ENCODE data around the gene ABCB9.

ABCB9 gene

GRCh38 chr12:122994781-122995502 lies 28.7 kb upstream of the ABCB9 start:
- no peak for DNase-seq (ENCODE audit: low spot score)

GRCh38 chr12:122994140-122994675 lies 27.9 kb upstream of the ABCB9 start:
- DNase-seq (ENCODE audit: low spot score): no peak

GRCh38 chr12:122992386-122992785 lies 26.1 kb upstream of the ABCB9 start:
- DNase-seq (ENCODE audit: low spot score): no peak

- no peak for DNase-seq (ENCODE audit: low spot score)
Measured at GRCh38 chr12:122991623-122992275, 25.5 kb upstream of the ABCB9 start.

GRCh38 chr12:122990961-122991622 lies 24.8 kb upstream of the ABCB9 start:
- no peak for DNase-seq (ENCODE audit: low spot score)

- DNase-seq (ENCODE audit: low spot score): no peak
Measured at GRCh38 chr12:122990561-122990960, 24.3 kb upstream of the ABCB9 start.

GRCh38 chr12:122989874-122990419 lies 23.7 kb upstream of the ABCB9 start:
- no peak for DNase-seq (ENCODE audit: low spot score)

- DNase-seq (ENCODE audit: low spot score): no peak
Measured at GRCh38 chr12:122989225-122989839, 23.1 kb upstream of the ABCB9 start.

GRCh38 chr12:122988612-122989212 lies 22.4 kb upstream of the ABCB9 start:
- DNase-seq (ENCODE audit: low spot score): no peak

- DNase-seq (ENCODE audit: low spot score): no peak
Measured at GRCh38 chr12:122988036-122988435, 21.8 kb upstream of the ABCB9 start.

- no peak for DNase-seq (ENCODE audit: low spot score)
Measured at GRCh38 chr12:122987086-122987951, 21.1 kb upstream of the ABCB9 start.

GRCh38 chr12:122986258-122986871 lies 20.1 kb upstream of the ABCB9 start:
- no peak for DNase-seq (ENCODE audit: low spot score)

GRCh38 chr12:122985338-122986257 lies 19.3 kb upstream of the ABCB9 start:
- DNase-seq (ENCODE audit: low spot score): no peak

GRCh38 chr12:122984612-122985337 lies 18.5 kb upstream of the ABCB9 start:
- peak; percentile 44 for DNase-seq (ENCODE audit: low spot score)

- DNase-seq (ENCODE audit: low spot score): no peak
Measured at GRCh38 chr12:122983789-122984515, 17.7 kb upstream of the ABCB9 start.

- no peak for DNase-seq (ENCODE audit: low spot score)
Measured at GRCh38 chr12:122982963-122983788, 16.9 kb upstream of the ABCB9 start.

GRCh38 chr12:122982477-122982815 lies 16.2 kb upstream of the ABCB9 start:
- no peak for DNase-seq (ENCODE audit: low spot score)

Data from kidney capillary endothelial cell (primary cell).